Panc1 (cell line): ENCODE results near the gene CPNE7.

Source experiments
- POLR2AphosphoS5 ChIP-seq: IDR thresholded peaks from 2 replicates; pipeline ENCODE4 v1.6.1; 2012; ENCODE audit warnings: mild to moderate bottlenecking, low read depth, low read length, moderate library complexity
- SIN3A ChIP-seq: IDR thresholded peaks from 2 replicates; pipeline ENCODE4 v1.6.1; 2012; ENCODE audit warnings: low read depth, mild to moderate bottlenecking, low read length, moderate library complexity, borderline replicate concordance; ENCODE audit not compliant: insufficient read depth
- TCF7L2 ChIP-seq: IDR thresholded peaks from 2 replicates; pipeline ENCODE4 v1.6.1; 2011; ENCODE audit warnings: mild to moderate bottlenecking, low read depth, low read length, inconsistent platforms
- TF ChIP-seq, protein P1 (sequence below): fragments of 450-650 bp; IDR thresholded peaks from 2 replicates; pipeline ENCODE4 v1.5.1; 2017; ENCODE audit warnings: mild to moderate bottlenecking
- TF ChIP-seq, protein P2 (sequence below), 2 experiments: IDR thresholded peaks; 2 replicates each; pipeline ENCODE4 v1.6.1; 2011 to 2012; ENCODE audit warnings: low read depth in 2 of 2, control low read depth in 1 of 2, low read length in 1 of 2, mild to moderate bottlenecking in 1 of 2, moderate library complexity in 1 of 2; ENCODE audit not compliant: insufficient read depth in 1 of 2

DNA sequence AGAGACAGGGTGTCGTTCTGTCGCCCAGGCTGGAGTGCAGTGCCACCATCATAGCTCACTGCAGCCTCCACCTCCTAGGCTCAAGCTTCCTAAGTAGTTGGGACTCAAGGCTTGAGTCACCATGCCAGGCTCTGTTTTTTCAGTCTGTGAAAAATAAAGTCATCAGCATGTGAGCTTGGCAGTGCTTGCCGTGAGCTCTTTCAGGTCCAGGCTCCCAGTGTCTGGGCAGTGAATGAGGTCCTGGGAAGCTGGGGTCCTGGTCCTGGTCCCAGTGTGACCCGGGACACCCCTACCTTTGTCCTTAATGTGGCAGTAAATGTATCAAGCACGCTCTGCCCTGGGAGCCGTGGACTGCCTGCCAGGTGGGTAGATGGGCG, 38.0 kb upstream of the CPNE7 start:
- TF ChIP-seq POLR2AphosphoS5, result no peak
- TF ChIP-seq, protein P1, sequence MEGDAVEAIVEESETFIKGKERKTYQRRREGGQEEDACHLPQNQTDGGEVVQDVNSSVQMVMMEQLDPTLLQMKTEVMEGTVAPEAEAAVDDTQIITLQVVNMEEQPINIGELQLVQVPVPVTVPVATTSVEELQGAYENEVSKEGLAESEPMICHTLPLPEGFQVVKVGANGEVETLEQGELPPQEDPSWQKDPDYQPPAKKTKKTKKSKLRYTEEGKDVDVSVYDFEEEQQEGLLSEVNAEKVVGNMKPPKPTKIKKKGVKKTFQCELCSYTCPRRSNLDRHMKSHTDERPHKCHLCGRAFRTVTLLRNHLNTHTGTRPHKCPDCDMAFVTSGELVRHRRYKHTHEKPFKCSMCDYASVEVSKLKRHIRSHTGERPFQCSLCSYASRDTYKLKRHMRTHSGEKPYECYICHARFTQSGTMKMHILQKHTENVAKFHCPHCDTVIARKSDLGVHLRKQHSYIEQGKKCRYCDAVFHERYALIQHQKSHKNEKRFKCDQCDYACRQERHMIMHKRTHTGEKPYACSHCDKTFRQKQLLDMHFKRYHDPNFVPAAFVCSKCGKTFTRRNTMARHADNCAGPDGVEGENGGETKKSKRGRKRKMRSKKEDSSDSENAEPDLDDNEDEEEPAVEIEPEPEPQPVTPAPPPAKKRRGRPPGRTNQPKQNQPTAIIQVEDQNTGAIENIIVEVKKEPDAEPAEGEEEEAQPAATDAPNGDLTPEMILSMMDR, result no peak
- TF ChIP-seq, protein P2, sequence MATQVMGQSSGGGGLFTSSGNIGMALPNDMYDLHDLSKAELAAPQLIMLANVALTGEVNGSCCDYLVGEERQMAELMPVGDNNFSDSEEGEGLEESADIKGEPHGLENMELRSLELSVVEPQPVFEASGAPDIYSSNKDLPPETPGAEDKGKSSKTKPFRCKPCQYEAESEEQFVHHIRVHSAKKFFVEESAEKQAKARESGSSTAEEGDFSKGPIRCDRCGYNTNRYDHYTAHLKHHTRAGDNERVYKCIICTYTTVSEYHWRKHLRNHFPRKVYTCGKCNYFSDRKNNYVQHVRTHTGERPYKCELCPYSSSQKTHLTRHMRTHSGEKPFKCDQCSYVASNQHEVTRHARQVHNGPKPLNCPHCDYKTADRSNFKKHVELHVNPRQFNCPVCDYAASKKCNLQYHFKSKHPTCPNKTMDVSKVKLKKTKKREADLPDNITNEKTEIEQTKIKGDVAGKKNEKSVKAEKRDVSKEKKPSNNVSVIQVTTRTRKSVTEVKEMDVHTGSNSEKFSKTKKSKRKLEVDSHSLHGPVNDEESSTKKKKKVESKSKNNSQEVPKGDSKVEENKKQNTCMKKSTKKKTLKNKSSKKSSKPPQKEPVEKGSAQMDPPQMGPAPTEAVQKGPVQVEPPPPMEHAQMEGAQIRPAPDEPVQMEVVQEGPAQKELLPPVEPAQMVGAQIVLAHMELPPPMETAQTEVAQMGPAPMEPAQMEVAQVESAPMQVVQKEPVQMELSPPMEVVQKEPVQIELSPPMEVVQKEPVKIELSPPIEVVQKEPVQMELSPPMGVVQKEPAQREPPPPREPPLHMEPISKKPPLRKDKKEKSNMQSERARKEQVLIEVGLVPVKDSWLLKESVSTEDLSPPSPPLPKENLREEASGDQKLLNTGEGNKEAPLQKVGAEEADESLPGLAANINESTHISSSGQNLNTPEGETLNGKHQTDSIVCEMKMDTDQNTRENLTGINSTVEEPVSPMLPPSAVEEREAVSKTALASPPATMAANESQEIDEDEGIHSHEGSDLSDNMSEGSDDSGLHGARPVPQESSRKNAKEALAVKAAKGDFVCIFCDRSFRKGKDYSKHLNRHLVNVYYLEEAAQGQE (IDR thresholded peaks at IDR 0.05; ENCODE audit: insufficient read depth in 1 of 2, low read depth in 2 of 2, low read length in 1 of 2), result no peak
- no peak for TF ChIP-seq TCF7L2
- TF ChIP-seq SIN3A, result no peak
